Astrocyte (in vitro differentiated cells and primary cell): ENCODE data around the gene OTOG. TPM values are rescaled to one million over a fixed set of nuclear protein-coding genes. Genes with fewer than 3 reads are reported as not detected.

Experiments used
- DNase-seq: peaks from one replicate; pipeline ENCODE4 v3.0.0-alpha.2; 2010; ENCODE audit warnings: low read depth
- FAIRE-seq: peaks from 2 replicates; lab custom pipeline; 2011; peaks lifted over from hg19 to GRCh38; lab: Jason Lieb, UNC
- H2AFZ ChIP-seq: 2 replicates; pipeline ENCODE4 v1.6.0; 2012; ENCODE audit warnings: low read depth, low read length, inconsistent platforms
- H3K27ac ChIP-seq: 2 replicates; pipeline ENCODE4 v1.5.1; 2011; ENCODE audit warnings: low read depth, low read length, inconsistent platforms
- H3K27me3 ChIP-seq: 2 replicates; pipeline ENCODE4 v1.6.0; 2011; ENCODE audit warnings: low read length, inconsistent platforms; ENCODE audit not compliant: insufficient read depth
- H3K36me3 ChIP-seq: 2 replicates; pipeline ENCODE4 v1.5.1; 2011; ENCODE audit warnings: low read length, inconsistent platforms; ENCODE audit not compliant: insufficient read depth
- H3K4me1 ChIP-seq: 2 replicates; pipeline ENCODE4 v1.5.1; 2011; ENCODE audit warnings: low read length, inconsistent platforms; ENCODE audit not compliant: insufficient read depth
- H3K4me2 ChIP-seq: 2 replicates; pipeline ENCODE4 v1.6.0; 2012; ENCODE audit warnings: low read length, inconsistent platforms
- H3K4me3 ChIP-seq: 2 replicates; pipeline ENCODE4 v1.5.1; 2011; ENCODE audit warnings: low read depth, mild to moderate bottlenecking, low read length, inconsistent platforms; ENCODE audit not compliant: insufficient read depth
- H3K79me2 ChIP-seq: 2 replicates; pipeline ENCODE4 v1.6.0; 2012; ENCODE audit warnings: mild to moderate bottlenecking, low read length, inconsistent platforms; ENCODE audit not compliant: insufficient read depth
- H3K9ac ChIP-seq: 2 replicates; pipeline ENCODE4 v1.6.0; 2012; ENCODE audit warnings: mild to moderate bottlenecking, low read length, inconsistent platforms
- H3K9me3 ChIP-seq: 2 replicates; pipeline ENCODE4 v1.5.1; 2012; ENCODE audit warnings: low read depth, mild to moderate bottlenecking, low read length, inconsistent platforms; ENCODE audit not compliant: insufficient read depth
- H4K20me1 ChIP-seq: 2 replicates; pipeline ENCODE4 v1.6.0; 2012; ENCODE audit warnings: low read length, inconsistent platforms; ENCODE audit not compliant: insufficient read depth
- H3K27ac Mint-ChIP-seq: one replicate; pipeline ENCODE4 v1.8.0; 2021; ENCODE audit warnings: mild to moderate bottlenecking, mixed read lengths; ENCODE audit not compliant: unreplicated experiment
- H3K27me3 Mint-ChIP-seq: one replicate; pipeline ENCODE4 v1.8.0; 2021; ENCODE audit warnings: low read depth, mixed read lengths; ENCODE audit not compliant: unreplicated experiment
- H3K36me3 Mint-ChIP-seq: one replicate; pipeline ENCODE4 v1.8.0; 2021; ENCODE audit warnings: low read depth, mixed read lengths; ENCODE audit not compliant: unreplicated experiment
- H3K4me1 Mint-ChIP-seq: one replicate; pipeline ENCODE4 v1.8.0; 2021; ENCODE audit warnings: low read depth, mixed read lengths; ENCODE audit not compliant: unreplicated experiment
- H3K4me3 Mint-ChIP-seq: one replicate; pipeline ENCODE4 v1.8.0; 2021; ENCODE audit warnings: mild to moderate bottlenecking, moderate library complexity, mixed read lengths; ENCODE audit not compliant: unreplicated experiment
- H3K9me3 Mint-ChIP-seq: one replicate; pipeline ENCODE4 v1.8.0; 2021; ENCODE audit warnings: mild to moderate bottlenecking, mixed read lengths; ENCODE audit not compliant: unreplicated experiment
- EZH2 ChIP-seq: IDR thresholded peaks from 2 replicates; pipeline ENCODE4 v1.6.1; 2012; ENCODE audit warnings: mild to moderate bottlenecking, low read length, inconsistent platforms; ENCODE audit not compliant: insufficient read depth
- total RNA-seq: library from RNA; stranded (reverse); gene quantifications from 2 replicates; pipeline ENCODE4 v1.2.1, GENCODE V29; 2021
- TF ChIP-seq, protein P1 (sequence below): IDR thresholded peaks from 2 replicates; pipeline ENCODE4 v1.5.1; 2011; ENCODE audit warnings: low read depth, mild to moderate bottlenecking, inconsistent platforms, low read length, moderate library complexity; ENCODE audit not compliant: insufficient read depth

OTOG gene
- total RNA-seq, 1 donor from 2014 or later, result not detected

DNA sequence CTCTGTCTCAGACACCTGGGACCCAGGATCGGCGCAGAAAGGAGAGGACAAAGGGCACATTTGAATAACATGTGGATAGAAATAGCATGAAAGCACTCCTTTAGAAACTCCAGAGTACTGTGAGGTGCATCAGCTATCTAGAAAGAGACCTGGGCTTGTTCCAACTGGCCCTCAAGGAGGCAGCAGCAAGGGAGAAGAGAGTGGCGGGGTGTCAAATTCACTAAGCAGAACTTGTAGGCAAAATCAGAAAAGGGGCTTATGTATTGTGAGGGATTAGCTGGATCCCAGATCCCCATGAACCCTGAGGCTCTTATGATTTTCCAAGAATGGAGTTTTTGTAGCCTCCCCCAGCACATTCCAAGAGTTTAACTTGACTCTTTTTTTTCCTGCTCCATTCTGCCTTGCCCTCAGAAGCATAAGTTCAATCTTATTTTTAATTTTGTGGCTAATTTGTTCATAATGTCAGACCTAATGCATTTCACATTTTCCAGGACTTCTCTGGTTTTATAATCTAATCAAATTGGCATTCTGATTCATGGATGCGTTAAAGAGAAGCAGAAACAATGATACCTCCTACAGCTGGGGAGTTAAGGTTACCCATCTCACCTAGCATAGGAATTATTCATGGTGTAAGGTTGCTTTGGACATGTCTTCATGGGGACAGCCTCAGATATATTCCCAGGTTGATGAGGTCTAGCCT, 36.4 kb upstream of the OTOG start:
- no peaks in the 10 kb centered on the region for H3K36me3 ChIP-seq
- no peaks in the 10 kb centered on the region for H3K9me3 ChIP-seq
- H3K4me1 Mint-ChIP-seq, result peaks cover 17% of the 10 kb centered on the region
- no peak overlapping the region for H3K27ac Mint-ChIP-seq
- no peak for FAIRE-seq
- H3K27me3 Mint-ChIP-seq, result peaks cover 35% of the 10 kb centered on the region
- no peak overlapping the region for H3K27ac ChIP-seq
- no peaks in the 10 kb centered on the region for H3K79me2 ChIP-seq
- no peak overlapping the region for H3K4me2 ChIP-seq
- no peaks in the 10 kb centered on the region for H3K36me3 Mint-ChIP-seq
- no peak overlapping the region for H3K4me3 Mint-ChIP-seq
- no peak overlapping the region for H3K9ac ChIP-seq
- TF ChIP-seq EZH2, result no peak
- TF ChIP-seq, protein P1, sequence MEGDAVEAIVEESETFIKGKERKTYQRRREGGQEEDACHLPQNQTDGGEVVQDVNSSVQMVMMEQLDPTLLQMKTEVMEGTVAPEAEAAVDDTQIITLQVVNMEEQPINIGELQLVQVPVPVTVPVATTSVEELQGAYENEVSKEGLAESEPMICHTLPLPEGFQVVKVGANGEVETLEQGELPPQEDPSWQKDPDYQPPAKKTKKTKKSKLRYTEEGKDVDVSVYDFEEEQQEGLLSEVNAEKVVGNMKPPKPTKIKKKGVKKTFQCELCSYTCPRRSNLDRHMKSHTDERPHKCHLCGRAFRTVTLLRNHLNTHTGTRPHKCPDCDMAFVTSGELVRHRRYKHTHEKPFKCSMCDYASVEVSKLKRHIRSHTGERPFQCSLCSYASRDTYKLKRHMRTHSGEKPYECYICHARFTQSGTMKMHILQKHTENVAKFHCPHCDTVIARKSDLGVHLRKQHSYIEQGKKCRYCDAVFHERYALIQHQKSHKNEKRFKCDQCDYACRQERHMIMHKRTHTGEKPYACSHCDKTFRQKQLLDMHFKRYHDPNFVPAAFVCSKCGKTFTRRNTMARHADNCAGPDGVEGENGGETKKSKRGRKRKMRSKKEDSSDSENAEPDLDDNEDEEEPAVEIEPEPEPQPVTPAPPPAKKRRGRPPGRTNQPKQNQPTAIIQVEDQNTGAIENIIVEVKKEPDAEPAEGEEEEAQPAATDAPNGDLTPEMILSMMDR, result no peak
- H3K4me1 ChIP-seq, result no peaks in the 10 kb centered on the region
- no peak overlapping the region for H2AFZ ChIP-seq
- H3K4me3 ChIP-seq, result no peak overlapping the region
- no peaks in the 10 kb centered on the region for H4K20me1 ChIP-seq
- H3K9me3 Mint-ChIP-seq, result peaks cover 1% of the 10 kb centered on the region
- peaks cover 13% of the 10 kb centered on the region for H3K27me3 ChIP-seq
- no peak for DNase-seq

DNA sequence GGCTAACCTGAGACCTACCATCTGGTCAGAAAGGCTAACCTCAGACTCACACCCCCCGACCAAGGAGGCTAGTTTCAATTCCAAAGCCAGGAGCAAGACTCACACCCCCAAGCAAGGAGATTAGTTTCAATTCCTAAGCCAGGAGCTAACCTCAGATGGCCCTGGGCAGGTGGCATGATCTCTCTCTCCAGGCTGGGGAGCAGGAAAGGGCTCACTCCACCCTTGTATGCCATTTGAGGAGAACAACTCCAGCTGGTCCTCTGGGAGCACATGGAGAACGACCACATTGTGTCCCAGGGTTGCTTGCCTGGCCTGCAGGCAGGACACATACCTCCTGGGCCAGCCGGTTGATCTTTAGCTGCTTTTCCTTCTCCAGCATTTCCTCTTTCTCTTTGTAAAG, 35.5 kb upstream of the OTOG start:
- no peak for DNase-seq
- Mint-ChIP-seq H3K4me1 (peaks cover 17% of the 10 kb centered on the region), H3K9me3 (peaks cover 1% of the 10 kb centered on the region), H3K27me3 (peaks cover 40% of the 10 kb centered on the region), H3K27ac (no peak overlapping the region), H3K36me3 (no peaks in the 10 kb centered on the region), H3K4me3 (no peak overlapping the region)
- Histone ChIP-seq H3K27me3 (peaks cover 18% of the 10 kb centered on the region), H3K27ac (no peak overlapping the region), H4K20me1 (no peaks in the 10 kb centered on the region), H3K9me3 (no peaks in the 10 kb centered on the region), H3K4me1 (no peaks in the 10 kb centered on the region), H3K79me2 (no peaks in the 10 kb centered on the region), H3K4me3 (no peak overlapping the region), H3K9ac (no peak overlapping the region), H3K4me2 (no peak overlapping the region), H3K36me3 (no peaks in the 10 kb centered on the region), H2AFZ (no peak overlapping the region)
- TF ChIP-seq, protein P1, result no peak
- TF ChIP-seq EZH2, result no peak
- no peak for FAIRE-seq

DNA sequence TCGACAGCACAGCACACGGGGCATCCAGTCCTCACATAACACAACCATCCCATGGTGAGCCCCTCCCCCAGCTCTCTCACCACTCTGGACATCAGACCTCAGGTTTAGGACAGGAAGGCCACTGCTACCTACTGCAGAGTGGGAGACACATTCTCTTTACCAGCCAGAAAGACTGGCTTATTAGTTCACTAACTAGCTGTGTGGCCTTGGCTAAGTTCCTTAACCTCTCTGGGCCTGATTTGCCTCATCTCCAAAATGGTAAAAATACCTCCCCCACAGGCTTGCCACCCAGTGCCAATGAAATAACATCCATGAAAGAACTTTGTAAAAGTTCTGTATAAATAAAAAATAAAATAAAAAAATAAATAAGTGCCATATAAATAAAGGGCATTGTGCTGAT, 35.0 kb upstream of the OTOG start:
- H4K20me1 ChIP-seq, result no peaks in the 10 kb centered on the region
- H3K27ac Mint-ChIP-seq, result no peak overlapping the region

More for the DNA sequence above, 35.0 kb upstream of the OTOG start:
- Histone ChIP-seq H3K4me1 (no peaks in the 10 kb centered on the region), H3K79me2 (no peaks in the 10 kb centered on the region), H3K27me3 (peaks cover 19% of the 10 kb centered on the region), H2AFZ (no peak overlapping the region), H3K9ac (no peak overlapping the region), H3K9me3 (no peaks in the 10 kb centered on the region), H3K4me2 (no peak overlapping the region), H3K36me3 (no peaks in the 10 kb centered on the region), H3K27ac (no peak overlapping the region), H3K4me3 (no peak overlapping the region)
- peaks cover 17% of the 10 kb centered on the region for H3K4me1 Mint-ChIP-seq
- peaks cover 42% of the 10 kb centered on the region for H3K27me3 Mint-ChIP-seq
- TF ChIP-seq, protein P1, result no peak
- no peak for TF ChIP-seq EZH2
- FAIRE-seq, result no peak
- peaks cover 1% of the 10 kb centered on the region for H3K9me3 Mint-ChIP-seq
- no peak for DNase-seq
- H3K4me3 Mint-ChIP-seq, result no peak overlapping the region
- H3K36me3 Mint-ChIP-seq, result no peaks in the 10 kb centered on the region
